D341Med (cell line): ENCODE data around the gene CNKSR3.
A peak's percentile ranks its signal among the peaks of the same experiment; 100 is the strongest.

Experiments used
- DNase-seq: peaks from one replicate; pipeline ENCODE4 v3.0.0; 2012; ENCODE audit warnings: low spot score

Gene CNKSR3

GRCh38 chr6:154381548-154381947 is 128.9 kb downstream of the CNKSR3 start:
- DNase-seq: no peak

- no peak for DNase-seq
These were observed 129.7 kb downstream of the CNKSR3 start for GRCh38 chr6:154380741-154381140.

GRCh38 chr6:154379585-154379984 is 130.9 kb downstream of the CNKSR3 start:
- no peak for DNase-seq

DNA sequence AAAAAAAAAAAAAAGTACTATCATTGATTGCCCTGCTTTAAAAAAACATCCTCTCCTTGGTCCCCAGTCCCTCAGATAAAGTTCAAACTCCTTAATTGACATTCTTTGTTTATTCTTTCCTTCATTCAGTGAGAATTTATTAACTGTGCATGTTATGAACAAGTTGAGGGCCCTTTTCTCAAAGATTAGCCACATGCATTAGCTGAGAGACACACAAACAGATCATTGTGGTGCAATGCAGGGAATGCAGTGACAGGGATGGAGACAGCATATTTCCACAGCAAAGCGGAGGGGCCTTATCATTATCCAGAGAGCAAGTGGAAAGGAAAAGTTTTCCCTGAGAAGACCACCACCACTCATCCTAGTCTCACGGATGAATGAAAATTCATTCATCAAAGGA is 132.0 kb downstream of the CNKSR3 start:
- no peak for DNase-seq

- DNase-seq: no peak
These were observed 132.8 kb downstream of the CNKSR3 start for GRCh38 chr6:154377726-154378125.

- DNase-seq: no peak
These were observed 136.5 kb downstream of the CNKSR3 start for GRCh38 chr6:154373971-154374370.

- no peak for DNase-seq
These were observed 139.2 kb downstream of the CNKSR3 start for GRCh38 chr6:154371281-154371680.

DNA sequence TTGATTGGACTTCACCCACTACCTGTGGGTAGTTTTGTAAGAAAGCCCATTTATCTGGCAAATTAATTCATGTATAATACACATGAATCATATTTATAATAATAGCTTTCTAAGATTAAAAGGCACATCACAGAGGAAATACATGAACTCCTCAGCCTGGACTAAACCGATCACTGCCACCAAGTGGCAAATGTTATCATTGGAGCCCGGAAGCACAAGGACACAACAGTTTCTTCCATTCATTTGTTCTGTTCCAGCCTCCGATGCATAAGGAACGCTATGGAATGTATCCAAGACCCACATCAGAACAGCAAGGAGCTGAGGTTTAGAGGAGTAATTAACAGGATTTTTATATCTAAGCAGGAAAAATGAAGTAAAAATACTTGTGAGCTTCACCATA is 139.9 kb downstream of the CNKSR3 start:
- DNase-seq: peak; percentile 41

DNA sequence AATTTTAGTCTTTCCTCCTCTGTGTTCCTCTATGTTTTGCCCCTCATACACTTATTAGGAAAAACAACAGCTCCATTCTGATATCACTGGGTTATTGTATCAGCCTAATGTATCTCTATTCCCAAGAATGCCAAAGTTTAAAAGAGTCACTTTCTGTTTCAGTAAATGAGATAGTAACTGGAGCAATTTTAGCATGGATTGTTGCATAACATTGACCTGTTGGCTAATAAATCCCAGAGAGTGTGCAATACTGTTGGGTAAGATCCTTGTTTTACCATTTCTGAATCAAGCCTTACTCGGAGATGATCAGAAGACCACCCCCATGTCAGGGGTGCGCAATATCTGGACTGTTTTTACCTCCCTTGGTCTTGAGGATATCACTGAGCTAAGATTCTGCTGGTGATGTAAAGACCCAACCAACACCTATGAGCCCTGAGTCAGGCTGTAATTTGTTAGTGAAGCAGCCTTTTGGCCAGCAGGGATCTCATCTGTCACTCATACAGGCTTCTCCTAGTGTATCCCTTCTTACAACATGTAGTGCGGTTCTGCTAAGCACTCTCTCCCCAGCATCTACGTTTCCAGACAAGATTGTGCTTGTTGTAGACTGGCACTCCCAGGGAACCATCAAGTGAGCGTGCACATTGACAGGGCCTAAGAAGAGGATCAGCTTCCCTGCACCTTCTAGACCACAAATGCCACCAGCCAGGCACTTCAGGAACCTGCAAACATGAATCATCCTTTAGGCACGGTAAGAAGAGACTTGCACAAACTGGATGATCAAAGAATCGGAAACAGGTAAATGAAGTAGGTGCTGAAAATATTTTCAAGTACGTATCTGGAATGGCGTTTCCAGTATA is 142.4 kb downstream of the CNKSR3 start:
- no peak for DNase-seq

GRCh38 chr6:154367336-154367735 is 143.1 kb downstream of the CNKSR3 start:
- DNase-seq: no peak

GRCh38 chr6:154363821-154364220 is 146.7 kb downstream of the CNKSR3 start:
- no peak for DNase-seq

DNA sequence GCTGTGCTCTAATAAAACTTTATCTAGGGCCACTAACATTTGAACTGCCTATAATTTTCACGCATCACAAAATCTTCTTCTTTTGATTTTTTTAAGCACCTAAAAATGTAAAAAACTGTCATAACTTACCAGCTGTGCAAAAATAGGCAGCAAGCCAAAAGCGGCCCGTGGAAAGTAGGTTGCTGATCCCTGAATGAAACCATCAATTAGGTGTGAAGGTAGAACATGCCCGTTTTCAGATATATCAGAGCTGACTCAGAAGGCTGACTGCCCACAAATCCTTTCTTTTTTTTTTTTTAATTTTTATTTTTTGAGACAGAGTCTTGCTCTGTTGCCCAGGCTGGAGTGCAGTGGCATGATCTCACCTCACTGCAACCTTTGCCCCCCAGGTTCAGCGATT is 149.0 kb downstream of the CNKSR3 start:
- no peak for DNase-seq

GRCh38 chr6:154360476-154360875 is 150.0 kb downstream of the CNKSR3 start:
- no peak for DNase-seq

GRCh38 chr6:154359679-154360078 is 150.8 kb downstream of the CNKSR3 start:
- DNase-seq: no peak

DNA sequence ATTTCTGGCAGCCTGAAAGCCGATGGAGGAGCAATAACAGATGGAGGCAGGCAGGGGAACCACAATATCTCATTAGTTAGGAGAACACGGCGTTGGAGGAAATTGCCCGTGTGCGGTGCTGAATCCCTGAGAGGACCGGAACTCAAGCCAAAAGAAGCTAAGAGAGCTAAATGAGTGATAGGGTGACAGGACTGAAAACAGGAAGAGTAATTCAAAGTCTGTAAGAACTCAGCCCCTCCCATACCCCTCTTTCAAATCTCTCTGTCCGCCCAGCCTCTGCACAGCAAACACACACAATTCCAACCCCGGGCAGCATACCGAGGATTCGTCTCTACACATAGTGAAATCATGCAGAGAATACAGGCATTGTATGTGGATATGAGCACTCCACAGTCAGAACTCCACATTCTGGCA is 151.3 kb downstream of the CNKSR3 start:
- DNase-seq: no peak

DNA sequence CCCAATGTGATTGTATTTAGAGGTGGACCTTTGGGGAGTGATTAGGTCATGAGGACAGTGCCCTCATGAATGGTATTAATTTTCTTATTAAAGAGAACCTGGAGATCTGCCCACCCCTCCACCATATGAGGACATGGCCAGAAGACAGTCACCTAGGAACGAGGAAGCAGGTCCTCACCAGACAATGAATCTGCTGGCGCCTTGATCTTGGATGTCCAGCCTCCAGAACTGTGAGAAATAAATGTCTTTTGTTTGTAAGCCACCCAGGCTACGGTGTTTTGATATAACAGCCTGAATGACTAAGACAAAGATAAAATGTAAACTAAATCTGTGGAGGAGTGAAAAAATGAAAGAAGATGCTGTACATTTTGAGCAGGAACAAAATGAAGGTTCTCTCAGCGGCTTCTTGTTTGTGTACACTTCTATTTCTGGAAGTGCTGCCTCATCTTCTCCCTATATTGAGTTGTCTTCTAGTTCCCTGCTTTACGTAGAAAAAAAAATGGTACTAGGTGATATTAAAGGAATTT is 152.4 kb downstream of the CNKSR3 start:
- DNase-seq: no peak

DNA sequence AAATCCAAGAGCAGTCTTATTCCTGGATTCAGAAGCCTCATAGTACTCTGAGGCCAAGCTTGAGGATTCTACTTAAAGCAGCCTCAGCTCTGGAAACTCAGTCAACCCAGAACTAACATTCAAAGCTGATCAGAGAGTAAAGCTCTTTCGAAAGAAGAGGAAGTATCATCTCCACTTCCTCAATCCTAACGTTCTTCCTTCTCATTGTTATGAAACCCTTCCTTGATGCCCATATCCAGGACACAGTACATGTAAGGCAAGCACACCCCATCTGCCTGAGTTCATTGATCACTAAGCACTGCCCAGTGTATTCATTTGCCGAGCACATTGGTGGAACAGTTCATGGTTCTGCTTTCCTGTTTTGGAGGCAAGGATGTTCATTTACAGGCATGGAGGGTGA is 153.8 kb downstream of the CNKSR3 start, which contains the start of gene IPCEF1:
Gene IPCEF1 (minus strand): TSS at position 114 of the 400 bp plus-strand sequence. CDS start 90,856 bp downstream, outside the sequence.
- DNase-seq: no peak

- no peak for DNase-seq
These were observed 154.4 kb downstream of the CNKSR3 start for GRCh38 chr6:154356113-154356512.

GRCh38 chr6:154354265-154354777 is 156.2 kb downstream of the CNKSR3 start:
- DNase-seq: no peak

DNA sequence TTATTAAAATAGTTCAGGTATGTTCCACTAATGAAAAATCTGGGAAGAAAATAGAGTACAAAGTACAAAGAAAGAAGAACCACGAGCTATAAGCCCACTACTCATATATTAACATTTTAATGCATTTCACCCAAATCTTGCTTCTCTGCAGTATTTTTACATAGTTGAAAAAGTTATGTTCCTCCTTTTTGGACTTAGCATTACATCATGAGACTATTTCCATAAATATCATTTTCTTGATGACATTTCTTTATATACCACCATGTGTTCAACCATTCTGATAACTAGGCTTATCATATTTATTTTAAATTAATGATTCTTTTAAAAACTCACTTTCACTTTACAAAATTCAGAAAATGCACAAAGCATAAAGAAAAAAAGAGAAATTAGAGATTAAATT is 156.9 kb downstream of the CNKSR3 start:
- no peak for DNase-seq

GRCh38 chr6:154352898-154353585 is 157.4 kb downstream of the CNKSR3 start:
- DNase-seq: no peak

DNA sequence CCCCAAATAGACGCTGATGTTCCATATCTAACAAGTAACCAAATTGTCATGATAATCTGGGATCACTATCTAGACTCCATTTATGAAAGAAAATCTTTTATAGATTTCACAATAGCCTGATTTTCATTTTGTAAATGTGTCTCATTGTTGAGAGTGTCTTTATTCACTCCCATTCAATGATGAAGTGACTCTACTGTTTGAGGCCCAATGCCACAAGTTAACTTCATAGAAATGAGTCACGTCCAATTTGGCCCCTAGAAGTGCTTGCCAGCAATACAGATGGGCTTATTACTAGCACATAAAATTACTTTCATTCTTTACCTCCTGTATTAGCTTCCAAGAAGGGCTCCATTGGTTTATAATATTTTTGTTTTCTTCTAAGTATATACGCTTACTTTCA is 160.2 kb downstream of the CNKSR3 start:
- DNase-seq: no peak

DNA sequence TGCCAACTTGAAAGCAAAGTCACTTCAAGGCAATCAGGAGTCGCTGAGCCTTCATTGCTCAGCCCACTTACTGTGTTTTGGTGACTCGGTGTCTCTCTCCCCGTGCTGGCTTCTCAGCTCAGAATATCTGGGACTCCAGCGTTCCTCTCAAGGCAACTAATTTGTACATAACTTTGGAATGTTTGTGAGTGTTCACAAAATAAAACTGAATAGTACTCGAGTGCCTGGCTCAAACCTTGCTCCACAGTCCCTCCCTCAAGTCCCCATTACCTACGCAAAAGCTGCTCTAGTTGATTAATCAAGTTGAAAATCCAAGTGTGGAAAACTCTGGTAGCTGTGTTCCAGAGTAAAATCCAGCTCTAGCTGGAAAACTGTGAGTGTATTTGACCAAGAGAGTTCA is 162.5 kb downstream of the CNKSR3 start:
- no peak for DNase-seq
